Glomerular visceral epithelial cell (primary cell): Measurements from ENCODE around the gene DENND1A.

Experiments used
- DNase-seq: peaks from one replicate; pipeline ENCODE4 v3.0.0-alpha.2; 2016; ENCODE audit errors: extremely low spot score

Gene DENND1A

DNA sequence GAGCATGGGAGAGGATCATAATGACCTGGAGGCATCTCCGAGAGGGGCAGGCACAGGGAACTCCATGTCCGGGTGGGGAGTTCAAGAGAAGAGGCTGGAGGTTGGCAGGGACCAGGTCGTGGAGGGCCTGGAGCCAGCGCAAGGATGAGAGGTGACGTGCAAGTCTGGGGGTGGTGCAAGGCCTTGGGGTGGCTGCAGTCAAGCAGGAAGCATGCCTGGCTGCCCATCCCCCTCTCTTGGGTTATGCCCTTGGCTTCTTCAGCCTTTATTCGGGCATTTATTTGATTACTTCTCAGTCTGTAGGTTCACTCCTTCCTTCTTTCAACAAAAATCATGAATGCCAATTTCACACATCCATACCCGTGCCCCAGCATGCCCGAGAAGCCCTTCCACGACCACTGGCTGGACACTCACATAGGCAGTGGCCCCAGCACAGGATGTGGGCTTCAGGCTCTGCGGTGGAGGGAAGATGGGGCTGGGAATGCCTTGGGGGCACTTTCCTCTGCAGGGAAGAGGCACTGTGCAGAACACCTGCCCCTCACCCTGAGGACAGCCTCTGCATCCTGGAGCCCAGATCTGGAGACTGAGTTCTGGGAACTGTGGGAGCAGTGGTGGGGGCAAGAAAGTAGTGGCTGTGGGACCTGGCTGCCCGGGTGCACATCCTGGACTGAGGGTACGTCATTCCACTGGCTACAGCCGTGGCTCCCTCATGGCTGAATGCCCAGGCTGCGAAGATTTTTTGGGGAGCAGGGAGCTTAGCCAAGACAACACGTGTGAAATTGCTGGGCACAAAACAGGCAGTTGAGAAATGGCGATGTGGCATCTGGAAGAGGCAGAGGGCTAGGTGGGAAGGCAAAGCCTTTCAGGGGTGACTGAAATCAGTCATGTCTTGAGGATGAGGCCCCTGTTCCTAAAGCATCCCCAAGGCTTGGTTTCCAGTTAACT lies 535.4 kb downstream of the DENND1A start:
- no peak for DNase-seq

DNA sequence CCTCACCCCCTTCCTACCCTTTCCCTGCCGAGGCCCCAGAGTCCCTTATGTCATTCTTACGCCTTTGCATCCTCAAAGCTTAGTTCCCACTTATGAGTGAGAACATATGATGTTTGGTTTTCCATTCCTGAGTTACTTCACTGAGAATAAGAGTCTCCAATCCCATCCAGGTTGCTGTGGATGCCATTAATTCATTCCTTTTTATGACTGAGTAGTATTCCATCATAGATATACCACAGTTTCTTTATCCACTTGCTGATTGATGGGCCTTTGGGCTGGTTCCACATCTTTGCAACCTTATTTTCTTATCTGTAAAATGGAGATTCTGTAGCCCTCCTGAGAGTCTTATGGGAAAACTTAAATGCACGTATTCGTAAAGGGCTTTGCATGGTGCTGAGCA lies 537.1 kb downstream of the DENND1A start:
- DNase-seq: no peak

DNA sequence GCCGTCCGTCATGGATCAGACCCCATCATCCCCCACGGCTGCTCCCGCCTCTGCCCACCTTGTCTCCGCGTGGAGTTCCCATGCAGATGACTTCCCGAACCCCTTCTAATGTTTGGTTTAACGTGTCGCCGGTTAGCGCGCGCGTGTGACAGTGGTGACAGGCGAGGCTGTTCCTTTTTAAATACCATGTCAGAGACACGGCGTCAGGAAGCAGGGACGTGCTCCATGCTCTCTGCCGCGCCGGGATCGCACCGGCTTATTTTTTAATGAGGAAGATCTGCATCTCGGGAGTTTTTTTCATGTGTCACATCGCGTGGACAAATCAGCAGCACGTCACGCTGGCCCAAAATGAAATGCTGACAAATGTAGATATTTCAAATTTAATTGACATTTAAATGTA lies 538.0 kb downstream of the DENND1A start:
- no peak for DNase-seq

GRCh38 chr9:123391233-123391632 lies 538.7 kb downstream of the DENND1A start:
- no peak for DNase-seq

- no peak for DNase-seq
Observed at GRCh38 chr9:123390337-123391135, 539.4 kb downstream of the DENND1A start.

- no peak for DNase-seq
Observed at GRCh38 chr9:123389698-123390097, 540.2 kb downstream of the DENND1A start.

DNA sequence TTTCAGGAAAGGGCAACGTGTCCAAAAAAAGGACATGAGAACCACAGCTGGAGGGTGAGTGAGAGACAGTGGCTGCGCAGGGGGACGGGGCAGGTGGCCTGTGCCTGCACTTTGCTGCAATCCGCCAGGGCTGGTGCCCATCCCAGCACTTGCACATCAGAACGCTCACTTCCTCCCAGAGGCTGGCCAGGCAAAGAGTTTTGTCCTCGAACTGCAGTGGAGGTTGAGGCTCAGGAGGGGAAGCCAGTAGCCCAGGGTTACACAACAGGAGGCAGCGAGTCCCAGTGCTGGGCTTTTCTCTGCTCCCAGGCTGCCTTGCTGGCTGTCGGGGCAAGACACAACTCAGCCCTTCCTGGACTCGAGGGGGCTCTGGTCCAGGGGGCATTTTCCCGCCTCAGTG lies 540.9 kb downstream of the DENND1A start:
- DNase-seq: no peak

- DNase-seq: no peak
Observed at GRCh38 chr9:123387686-123388085, 542.2 kb downstream of the DENND1A start.

DNA sequence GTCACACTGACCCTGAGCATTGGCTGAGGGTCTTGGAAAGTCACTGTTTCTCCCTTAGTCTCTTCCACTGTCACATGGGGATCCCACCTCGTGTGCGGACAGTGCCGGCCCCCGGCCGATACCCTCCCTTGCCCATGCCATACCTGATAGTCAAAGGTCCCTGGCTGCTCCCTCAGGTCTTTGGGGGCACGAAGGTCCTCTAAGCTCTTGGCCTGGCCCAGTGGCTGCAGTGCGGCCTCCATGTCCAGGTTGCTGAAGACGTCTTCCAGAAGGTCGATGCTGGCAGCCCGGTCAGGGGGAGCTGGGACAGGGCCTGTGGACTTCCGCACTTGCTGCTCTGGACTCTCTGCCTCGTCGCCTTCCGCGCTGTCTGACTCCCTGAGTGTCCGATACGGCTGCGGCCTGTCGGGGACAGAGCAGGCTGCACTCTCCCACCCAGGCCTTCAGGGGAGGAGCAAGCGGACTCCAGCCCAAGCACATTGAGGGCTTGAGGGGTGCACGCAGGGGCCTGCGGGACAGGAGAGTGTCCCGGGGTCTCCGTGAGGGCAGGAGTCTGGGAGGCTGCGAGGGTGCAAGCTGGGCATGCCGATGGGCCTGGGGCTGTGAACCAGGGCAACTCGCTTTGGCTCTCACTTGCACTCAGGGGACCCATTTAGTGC lies 546.3 kb downstream of the DENND1A start:
- DNase-seq: no peak

GRCh38 chr9:123382653-123383511 lies 547.0 kb downstream of the DENND1A start:
- DNase-seq: no peak

DNA sequence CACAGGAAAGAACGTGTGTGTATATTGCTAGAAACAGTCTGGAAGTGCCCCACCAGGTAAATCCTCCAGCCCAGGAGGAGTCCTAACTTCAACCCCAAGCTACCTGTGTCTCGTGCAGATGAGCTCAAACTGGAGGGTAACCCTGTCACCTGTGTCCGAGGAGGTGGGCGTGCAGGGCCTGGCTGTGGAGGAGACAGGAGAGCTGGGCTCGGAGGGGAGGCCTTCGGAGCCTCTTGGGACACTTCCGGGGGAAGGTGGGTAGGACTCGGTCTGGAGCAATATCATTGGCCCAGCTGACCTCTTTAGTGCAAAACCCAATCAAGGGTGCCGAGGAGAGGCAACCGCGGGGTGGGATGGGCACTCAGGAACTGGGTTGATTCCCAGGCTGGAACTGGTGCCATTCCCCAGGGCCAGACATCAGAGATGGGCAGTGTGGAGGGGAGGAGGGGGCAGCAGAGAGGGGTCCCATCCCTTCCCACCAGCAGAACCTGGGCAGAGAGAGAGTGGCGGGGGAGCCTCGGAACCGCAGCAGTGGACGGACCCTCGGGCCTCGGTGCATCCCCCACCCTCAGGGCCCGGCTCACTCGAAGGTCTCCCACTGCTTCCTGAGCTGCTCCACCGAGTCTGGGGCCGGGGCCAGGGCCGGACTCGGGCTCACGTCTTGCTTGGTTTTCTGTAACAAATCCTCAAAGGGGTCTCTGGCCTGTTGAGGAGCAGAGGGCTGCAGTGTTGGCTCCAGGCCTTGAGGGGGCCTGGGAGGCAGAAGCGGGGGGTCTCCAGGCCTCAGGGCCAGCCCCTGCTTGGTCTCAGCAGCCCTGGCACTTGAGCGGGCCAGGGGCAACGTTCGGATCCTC lies 548.8 kb downstream of the DENND1A start:
- no peak for DNase-seq

DNA sequence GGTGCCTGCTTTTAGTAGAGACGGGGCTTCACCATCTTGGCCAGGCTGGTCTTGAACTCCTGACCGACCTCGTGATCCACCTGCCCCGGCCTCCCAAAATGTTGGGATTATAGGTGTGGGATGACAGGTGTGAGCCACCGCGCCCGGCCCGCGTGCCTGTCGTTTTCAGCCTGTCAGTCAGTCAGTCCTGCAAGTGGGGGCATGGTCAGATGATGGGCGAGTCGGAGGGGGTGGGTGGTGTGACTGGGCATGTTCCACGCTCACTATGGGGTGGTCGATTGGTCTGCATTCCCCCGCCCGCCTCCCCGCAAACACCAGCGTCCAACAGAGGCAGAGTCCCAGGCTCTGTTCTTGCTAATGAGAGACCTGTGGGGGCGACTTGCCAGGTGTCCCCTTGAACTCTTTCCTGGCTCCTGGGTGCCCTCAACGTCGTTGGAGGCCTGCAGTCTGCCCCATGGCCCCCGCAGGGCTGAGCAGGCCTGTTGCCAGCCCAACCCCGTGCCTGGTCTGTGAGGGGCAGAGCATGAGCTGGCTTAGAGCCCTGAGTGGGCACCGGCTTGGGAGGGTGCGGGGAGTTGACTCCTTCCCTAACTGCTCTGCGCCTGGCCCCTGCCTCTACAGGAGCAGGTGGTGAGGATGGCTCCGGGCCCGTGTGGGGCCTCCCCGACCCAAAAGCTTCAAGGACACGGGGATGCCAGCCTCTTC lies 550.8 kb downstream of the DENND1A start:
- no peak for DNase-seq

GRCh38 chr9:123378025-123378424 lies 551.9 kb downstream of the DENND1A start:
- no peak for DNase-seq

DNA sequence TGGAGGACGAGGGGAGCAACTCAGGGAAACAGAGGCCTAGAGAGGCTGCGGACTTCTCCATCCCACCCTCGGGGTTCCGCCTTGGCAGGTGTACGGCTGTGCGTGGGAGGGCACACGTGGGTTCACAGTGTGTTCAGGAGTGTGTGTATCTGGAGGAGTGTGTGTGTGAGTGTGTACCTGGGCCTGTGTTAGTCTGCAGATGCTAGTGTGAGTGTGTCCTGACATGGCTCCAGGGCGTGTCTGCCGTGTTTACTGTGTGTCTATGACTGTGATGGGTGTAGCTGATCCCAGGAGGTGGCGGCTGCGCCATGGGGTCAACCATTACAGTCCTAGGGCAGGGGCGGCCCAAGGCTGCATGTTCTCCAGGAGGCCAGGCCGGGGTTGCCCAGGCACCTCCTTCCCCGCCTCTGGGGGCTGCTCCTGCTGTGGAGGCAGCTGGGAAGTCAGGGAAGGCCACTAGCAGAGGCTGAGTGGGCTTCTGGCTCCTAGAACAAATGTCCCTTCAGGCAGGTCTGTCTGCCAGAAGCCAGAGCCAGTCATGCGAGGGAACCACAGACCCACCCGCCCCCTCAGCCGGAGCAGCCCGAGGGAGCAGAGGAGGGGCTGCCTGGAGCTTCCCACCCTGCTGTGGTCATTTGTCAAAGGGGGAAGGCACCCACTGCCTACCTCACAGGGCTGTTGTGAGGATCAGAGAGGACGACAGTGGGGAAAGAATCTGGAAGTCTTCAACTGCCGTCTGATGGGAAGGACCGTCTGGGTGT lies 552.5 kb downstream of the DENND1A start:
- DNase-seq: peak; percentile 56

- DNase-seq: no peak
Observed at GRCh38 chr9:123376218-123377071, 553.5 kb downstream of the DENND1A start.

DNA sequence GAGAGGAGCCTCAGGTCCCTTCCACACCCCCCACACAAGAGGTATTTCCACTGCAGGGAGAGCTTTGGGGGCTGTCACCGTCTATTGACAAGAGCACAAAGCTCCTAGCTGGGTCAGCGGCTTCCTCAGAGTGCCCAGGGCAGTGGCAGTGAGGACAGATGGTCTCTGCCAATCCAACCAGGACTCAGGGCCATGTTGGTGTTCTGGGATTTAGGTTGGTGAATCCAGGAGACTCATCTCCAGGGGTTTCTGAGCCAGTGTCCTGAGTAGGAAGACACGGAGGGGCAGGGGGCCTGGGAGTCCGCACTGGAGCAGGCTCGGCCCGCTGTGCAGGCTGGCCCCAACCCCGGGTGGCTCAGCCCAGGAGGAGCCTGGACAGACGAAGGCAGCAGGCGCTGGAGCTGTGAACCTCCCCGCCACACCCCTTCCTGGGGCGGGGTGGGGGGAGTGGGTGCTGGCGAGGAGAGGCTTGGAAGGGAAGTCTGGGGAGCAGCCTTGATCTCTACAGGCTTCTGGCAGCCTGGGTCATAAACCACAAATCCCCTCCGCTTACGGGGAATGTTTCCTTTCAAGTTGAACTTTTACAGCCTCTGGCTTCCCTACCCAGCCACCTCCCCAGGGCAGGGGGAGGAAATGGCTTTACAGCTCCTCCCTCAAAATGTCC lies 554.3 kb downstream of the DENND1A start:
- DNase-seq: peak; percentile 88

- DNase-seq: no peak
Observed at GRCh38 chr9:123373946-123374345, 556.0 kb downstream of the DENND1A start.
